GM18526 (cell line): ENCODE data around the gene INTS3.

Source experiments
- POLR2A ChIP-seq: IDR thresholded peaks from 3 replicates; pipeline ENCODE4 v1.6.1; 2011; ENCODE audit not compliant: insufficient read length; ENCODE audit errors: extremely low read depth

The INTS3 gene

DNA sequence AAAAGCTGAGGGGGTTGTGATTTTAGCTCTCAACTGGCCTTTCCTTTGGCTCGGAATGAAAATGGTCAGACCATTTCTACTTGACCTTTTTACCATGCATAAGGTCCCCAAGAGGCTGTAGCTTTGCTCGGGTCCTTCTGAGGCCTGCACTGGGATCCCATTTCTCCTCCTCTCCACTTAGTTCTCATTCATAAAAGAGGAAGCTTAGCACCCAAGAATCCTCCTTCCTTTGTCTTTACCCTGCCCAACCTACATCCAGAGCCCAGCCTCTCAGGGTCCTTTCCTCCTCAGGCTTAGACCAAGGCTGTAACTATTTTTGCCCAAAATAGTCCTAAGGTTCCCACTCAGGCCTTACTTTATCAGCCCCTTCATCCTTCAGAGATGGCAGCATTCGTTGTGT, 41.4 kb downstream of the INTS3 start:
- no peak for TF ChIP-seq POLR2A

DNA sequence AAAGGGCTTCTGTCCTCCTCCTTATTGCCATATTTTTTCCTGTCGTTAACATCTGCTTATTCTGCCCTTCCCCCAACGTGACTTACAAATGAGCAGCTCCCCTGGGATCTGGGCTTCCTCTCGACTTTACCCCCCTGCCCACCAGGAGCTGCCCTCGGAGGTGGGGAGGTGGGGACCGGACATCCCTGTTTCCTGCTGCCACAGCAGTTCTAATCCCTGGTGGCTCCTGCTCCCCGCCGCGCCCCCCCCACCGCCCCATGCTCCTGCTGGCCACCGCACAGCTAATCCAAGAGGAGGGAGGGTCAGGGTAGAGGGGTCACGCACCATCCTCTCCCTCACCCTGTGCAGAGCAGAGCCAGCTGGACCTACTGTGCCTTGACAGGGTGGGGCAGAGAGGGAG, 42.9 kb downstream of the INTS3 start:
- TF ChIP-seq POLR2A: no peak

DNA sequence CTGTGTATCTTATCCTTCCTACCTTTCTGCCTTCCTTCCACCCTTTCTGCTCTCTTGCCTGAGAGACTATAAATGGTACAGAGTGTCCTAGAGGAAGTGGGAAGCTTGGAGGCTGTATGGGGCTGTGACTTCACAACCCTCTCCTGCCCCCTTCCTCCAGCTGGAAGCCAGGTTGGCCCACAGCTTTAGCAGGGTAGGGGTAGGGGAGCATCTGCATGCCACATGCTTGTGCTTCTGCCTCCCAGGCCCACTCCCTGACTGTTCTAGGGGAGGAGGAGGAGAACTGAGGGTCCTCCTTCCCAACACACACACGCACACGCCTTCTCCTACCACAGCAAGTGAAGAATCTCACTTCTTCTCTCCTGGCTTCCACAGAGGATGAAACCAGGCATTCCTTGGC, 43.4 kb downstream of the INTS3 start:
- TF ChIP-seq POLR2A: no peak

DNA sequence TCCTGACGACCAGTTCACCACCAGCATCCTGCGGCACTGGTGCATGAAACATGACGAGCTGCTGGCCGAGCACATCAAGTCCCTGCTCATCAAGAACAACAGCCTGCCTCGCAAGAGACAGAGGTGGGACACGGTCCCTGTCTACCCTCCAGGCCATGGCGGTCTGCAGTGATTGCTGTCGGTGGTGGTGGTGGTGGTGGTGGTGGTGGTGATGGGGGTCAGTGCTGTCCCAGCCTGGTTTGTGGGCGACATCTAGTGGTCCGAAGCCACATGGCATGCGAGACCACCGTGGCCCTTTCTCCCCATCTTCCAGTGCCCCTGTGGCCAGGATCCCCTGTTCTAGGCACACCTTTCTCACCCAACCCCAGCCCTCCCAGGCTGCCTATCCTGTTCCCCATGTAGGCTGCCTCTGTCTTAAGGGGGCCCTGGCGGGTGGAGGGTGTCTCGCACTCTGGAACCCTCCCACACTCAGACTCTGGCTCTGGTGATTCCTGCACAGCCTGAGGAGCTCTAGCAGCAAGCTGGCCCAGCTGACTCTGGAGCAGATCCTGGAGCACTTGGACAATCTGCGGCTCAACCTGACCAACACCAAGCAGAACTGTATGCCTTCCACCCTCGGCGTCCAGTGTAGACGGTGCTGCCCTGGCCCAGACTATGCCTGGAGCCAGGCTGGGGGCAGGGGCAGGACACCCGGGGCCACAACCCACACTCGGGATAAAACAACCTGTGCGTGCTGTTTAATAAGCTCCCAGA, 44.2 kb downstream of the INTS3 start:
- TF ChIP-seq POLR2A: no peak

DNA sequence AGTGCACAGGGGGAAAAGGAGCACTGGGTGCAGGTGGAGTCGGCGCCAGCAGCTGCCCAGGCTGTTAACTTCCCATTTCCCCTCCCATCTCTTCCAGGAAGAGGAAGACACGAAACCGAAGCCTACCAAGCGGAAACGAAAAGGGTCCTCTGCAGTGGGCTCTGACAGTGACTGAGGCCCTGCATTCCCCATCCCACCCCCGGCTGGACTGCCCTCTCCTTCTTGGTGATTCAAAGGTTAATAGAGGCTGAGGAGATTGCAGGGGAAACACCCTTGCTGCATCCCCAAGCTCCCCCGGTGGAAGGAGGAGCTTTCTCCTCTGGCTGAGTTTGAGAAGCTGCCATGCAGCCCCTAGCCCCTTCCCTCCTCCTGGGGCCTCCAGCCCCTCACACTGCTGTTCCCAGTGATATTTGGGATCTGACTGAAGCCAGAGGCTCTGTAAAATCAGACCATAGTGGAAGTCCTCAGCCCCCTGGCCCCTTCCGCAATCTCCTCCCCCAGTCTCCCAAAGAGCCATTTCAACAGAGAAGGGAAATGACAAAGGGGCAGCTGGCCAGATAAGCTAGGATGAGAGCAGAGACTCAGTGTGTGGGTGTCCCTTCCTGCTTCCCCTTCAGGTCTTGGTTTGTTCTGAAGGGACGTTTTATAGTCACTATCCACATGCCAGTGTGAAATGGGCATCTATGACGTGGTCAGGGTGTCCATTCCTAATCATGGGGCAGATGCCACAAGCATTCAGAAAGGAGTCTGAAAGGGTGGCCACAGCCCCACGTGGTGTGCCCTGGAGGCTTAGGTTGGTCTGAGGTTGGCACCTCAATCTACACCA, 45.5 kb downstream of the INTS3 start:
- TF ChIP-seq POLR2A: no peak

DNA sequence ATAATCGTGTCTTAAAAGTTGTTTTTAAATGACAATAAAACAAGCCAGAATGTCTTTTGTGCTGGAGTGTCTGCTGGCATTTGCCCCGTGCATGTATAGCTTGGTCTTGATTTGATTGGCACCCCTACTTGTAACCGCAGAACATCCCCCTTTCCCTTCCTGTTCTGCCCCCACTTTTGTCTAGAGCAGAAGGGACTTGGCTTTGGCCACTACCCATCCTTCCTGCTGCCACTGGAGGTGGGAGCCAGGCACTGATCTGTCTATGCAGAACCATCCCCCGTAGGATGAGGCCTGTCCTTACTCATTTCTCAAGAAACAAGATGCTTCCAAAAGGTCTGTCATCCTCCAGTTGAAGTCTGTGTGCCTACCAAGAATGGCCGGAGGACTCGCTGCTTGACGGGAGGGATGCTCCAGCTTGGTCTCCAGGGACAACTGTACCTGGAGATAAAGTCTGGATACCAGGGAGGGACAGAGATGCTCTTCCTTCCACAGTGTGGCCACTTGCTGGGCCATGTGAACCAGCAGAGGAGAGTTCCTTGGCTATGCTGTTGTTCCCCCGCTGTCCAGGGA, 46.3 kb downstream of the INTS3 start:
- TF ChIP-seq POLR2A: no peak

DNA sequence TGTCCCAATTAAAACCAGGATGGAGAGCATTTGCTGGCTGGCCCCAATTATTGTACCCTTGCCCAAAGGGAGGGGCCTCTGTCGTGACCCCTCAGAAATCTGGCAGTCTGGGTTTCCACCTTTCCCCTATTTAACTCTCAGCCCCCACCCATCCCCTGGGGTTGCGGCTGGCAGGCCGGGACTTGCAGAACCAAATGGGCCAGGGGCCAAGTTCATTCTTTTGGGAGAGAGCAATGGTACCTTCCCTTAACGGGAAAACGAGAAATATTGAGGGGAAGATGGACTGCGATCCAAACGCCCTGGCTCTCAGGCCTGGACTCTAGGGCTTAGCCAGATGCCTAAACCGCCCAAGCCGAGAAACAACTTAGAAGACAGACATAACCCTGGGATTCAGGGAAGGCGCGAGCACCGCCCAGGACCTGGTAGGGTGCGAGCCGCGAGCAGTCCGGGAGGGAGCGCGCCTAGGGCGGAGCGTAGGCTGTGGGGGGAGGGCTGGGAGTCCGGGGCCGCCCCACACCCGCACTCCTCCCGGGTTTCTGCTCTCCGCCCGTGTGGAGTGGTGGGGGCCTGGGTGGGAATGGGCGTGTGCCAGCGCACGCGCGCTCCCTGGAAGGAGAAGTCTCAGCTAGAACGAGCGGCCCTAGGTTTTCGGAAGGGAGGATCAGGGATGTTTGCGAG, 47.1 kb downstream of the INTS3 start, which contains the start of gene SLC27A3:
TSS of gene SLC27A3 (plus strand) at position 628 of the 678 bp plus-strand sequence. CDS start 91 bp downstream, outside the sequence.
- TF ChIP-seq POLR2A: no peak

DNA sequence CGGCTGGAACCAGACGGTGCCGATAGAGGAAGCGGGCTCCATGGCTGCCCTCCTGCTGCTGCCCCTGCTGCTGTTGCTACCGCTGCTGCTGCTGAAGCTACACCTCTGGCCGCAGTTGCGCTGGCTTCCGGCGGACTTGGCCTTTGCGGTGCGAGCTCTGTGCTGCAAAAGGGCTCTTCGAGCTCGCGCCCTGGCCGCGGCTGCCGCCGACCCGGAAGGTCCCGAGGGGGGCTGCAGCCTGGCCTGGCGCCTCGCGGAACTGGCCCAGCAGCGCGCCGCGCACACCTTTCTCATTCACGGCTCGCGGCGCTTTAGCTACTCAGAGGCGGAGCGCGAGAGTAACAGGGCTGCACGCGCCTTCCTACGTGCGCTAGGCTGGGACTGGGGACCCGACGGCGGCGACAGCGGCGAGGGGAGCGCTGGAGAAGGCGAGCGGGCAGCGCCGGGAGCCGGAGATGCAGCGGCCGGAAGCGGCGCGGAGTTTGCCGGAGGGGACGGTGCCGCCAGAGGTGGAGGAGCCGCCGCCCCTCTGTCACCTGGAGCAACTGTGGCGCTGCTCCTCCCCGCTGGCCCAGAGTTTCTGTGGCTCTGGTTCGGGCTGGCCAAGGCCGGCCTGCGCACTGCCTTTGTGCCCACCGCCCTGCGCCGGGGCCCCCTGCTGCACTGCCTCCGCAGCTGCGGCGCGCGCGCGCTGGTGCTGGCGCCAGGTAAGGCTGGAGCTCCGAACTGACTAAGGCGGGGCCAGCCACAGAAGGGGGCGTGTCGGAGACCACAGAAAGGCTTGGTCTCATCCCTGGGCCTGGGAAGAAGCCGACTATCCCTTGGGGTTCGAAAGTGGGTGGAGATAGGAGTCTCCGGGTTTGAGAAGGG, 47.8 kb downstream of the INTS3 start:
- TF ChIP-seq POLR2A: peak; percentile 38

DNA sequence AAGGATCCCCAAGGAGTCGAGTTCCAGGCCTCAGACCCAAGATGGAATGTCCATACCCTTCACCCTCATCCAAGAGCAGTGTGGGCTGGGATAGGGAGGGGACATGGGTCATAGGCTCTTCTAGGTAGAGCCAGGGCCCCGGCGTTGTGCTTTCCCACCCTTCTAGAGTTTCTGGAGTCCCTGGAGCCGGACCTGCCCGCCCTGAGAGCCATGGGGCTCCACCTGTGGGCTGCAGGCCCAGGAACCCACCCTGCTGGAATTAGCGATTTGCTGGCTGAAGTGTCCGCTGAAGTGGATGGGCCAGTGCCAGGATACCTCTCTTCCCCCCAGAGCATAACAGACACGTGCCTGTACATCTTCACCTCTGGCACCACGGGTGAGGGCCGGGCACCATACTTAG, 48.5 kb downstream of the INTS3 start:
- TF ChIP-seq POLR2A: no peak

DNA sequence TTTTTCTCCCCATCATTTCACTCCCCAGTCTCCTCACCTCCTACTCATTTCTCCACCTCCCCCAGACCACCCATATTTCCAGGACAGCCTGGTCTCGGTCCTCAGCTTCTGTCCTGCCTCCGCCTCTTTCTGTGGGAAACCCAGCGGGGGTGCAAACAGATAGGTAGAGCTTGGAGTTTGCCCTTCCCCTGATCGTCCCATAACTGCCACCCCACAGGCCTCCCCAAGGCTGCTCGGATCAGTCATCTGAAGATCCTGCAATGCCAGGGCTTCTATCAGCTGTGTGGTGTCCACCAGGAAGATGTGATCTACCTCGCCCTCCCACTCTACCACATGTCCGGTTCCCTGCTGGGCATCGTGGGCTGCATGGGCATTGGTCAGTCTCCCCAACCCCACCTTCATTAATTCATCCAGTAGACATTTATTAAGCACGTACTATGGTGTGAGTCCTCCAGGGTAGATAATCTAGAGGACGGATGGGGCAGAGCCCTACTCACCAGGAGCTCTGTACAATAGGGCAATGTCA, 49.1 kb downstream of the INTS3 start:
- TF ChIP-seq POLR2A: no peak

DNA sequence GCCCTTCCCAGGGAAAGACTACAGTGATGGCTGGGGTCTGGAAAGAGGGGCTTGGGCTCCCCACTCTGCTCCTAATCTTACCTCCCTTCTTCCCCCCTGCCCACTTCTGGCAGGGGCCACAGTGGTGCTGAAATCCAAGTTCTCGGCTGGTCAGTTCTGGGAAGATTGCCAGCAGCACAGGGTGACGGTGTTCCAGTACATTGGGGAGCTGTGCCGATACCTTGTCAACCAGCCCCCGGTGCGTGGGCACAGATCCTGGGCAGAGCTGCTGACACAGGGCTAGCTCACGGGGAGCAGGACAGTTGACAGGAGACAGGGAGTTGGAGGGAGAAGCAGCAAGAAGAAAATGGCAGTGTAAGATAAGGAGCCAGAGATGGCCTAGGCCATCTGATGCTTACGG, 49.8 kb downstream of the INTS3 start:
- TF ChIP-seq POLR2A: no peak

DNA sequence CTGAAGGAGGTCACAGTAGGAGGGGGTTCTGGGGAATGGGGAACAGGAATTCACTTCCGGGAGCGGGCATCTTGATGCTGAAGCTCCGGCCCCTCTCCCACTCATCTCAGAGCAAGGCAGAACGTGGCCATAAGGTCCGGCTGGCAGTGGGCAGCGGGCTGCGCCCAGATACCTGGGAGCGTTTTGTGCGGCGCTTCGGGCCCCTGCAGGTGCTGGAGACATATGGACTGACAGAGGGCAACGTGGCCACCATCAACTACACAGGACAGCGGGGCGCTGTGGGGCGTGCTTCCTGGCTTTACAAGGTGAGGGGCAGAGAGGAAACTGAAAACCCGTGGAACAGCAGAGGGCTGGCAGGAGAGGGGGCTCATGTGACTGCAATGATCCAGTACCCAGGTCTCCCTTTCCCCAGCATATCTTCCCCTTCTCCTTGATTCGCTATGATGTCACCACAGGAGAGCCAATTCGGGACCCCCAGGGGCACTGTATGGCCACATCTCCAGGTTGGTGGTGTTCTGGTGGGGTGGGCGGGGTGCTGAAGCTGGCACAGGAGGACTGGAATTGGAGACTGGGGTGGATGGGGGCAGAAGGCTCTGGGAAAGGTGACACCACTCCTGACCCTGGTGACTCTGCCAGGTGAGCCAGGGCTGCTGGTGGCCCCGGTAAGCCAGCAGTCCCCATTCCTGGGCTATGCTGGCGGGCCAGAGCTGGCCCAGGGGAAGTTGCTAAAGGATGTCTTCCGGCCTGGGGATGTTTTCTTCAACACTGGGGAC, 50.4 kb downstream of the INTS3 start:
- TF ChIP-seq POLR2A: no peak

DNA sequence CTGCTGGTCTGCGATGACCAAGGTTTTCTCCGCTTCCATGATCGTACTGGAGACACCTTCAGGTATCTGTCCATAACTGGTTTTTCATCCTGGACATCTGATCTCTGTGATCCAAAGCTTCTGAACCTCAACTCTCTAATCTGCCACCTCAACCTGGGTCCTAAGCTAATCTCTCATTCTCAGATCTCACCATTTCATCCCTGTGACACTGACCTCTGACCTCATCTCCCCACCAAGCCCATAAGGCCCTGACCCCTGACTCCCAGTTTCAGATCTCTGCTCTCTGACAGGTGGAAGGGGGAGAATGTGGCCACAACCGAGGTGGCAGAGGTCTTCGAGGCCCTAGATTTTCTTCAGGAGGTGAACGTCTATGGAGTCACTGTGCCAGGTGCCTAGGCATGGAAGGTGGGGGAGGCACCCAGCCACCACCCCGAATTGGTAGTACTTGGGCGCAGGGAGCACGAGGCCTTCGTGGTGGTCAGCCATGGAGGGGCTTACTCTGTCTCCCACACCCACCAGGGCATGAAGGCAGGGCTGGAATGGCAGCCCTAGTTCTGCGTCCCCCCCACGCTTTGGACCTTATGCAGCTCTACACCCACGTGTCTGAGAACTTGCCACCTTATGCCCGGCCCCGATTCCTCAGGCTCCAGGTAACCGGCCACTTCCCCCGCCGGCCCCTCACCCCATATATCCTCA, 51.1 kb downstream of the INTS3 start:
- no peak for TF ChIP-seq POLR2A
